Stimulated activated CD8-positive, alpha-beta memory T cell treated with anti-CD3 and anti-CD28 coated beads, Interleukin-7, amount 100 ng/mL, for 4 hours (primary cell): ENCODE results near the gene OR2F2.

Source experiments
- DNase-seq, 2 donors: peaks; one replicate each; pipeline ENCODE4 v3.0.0-alpha.2; 2020; ENCODE audit warnings: low read depth in 2 of 2

Gene OR2F2

GRCh38 chr7:143979359-143979758, 44.3 kb downstream of the OR2F2 start:
- DNase-seq, result no peak

- no peak for DNase-seq
Observed at GRCh38 chr7:143979998-143980397, 45.0 kb downstream of the OR2F2 start.

- no peak for DNase-seq
Observed at GRCh38 chr7:143980746-143981510, 45.9 kb downstream of the OR2F2 start.

- no peak for DNase-seq
Observed at GRCh38 chr7:143983960-143984359, 48.9 kb downstream of the OR2F2 start.
